Stimulated activated CD8-positive, alpha-beta memory T cell treated with anti-CD3 and anti-CD28 coated beads, Interleukin-12 subunit alpha, Interleukin-12 subunit beta, amount 100 ng/mL, for 24 hours (primary cell): ENCODE results near the gene DEPDC4.

Experiments
- DNase-seq: peaks from one replicate; pipeline ENCODE4 v3.0.0-alpha.2; 2020; ENCODE audit errors: extremely low read depth

The DEPDC4 gene

GRCh38 chr12:100213016-100213891, 53.6 kb downstream of the DEPDC4 start:
- DNase-seq, result no peak

GRCh38 chr12:100211698-100212097, 55.2 kb downstream of the DEPDC4 start:
- DNase-seq, result no peak

GRCh38 chr12:100208834-100209233, 58.0 kb downstream of the DEPDC4 start:
- DNase-seq, result no peak

- no peak for DNase-seq
These were observed 59.6 kb downstream of the DEPDC4 start for GRCh38 chr12:100207311-100207710.

GRCh38 chr12:100201604-100202423, 65.1 kb downstream of the DEPDC4 start:
- no peak for DNase-seq

- DNase-seq, result peak; percentile 84
These were observed 66.3 kb downstream of the DEPDC4 start, which contains the start of gene ACTR6 for GRCh38 chr12:100200463-100201181. TSS of gene ACTR6 (plus strand) at chr12:100200815. CDS start at chr12:100200852, 37 bp downstream.

- DNase-seq, result peak; percentile 55
These were observed 67.3 kb downstream of the DEPDC4 start for GRCh38 chr12:100199347-100200149.

GRCh38 chr12:100199023-100199346, 67.9 kb downstream of the DEPDC4 start:
- no peak for DNase-seq

GRCh38 chr12:100197486-100197885, 69.4 kb downstream of the DEPDC4 start:
- DNase-seq, result no peak

GRCh38 chr12:100193085-100193484, 73.8 kb downstream of the DEPDC4 start:
- DNase-seq, result no peak
